Renal pelvis (tissue), 4 donors: ENCODE data around the gene CHST15. TPM values are rescaled to one million over a fixed set of nuclear protein-coding genes. Genes with fewer than 3 reads are reported as not detected.

Experiments used
- DNase-seq: peaks from one replicate; pipeline ENCODE4 v3.0.0-alpha.2; 2013
- polyA plus RNA-seq, 3 donors: library from polyadenylated mRNA; unstranded; fragments of 120-200 nt; gene quantifications; one replicate each; pipeline ENCODE4 v1.2.1, GENCODE V29; 2013; ENCODE audit not compliant: insufficient read length in 3 of 3

The CHST15 gene
- polyA plus RNA-seq, 3 donors, result 17.3 to 20.3 (median 20.3) TPM

- DNase-seq, result no peak
Measured at GRCh38 chr10:124067825-124068400, 25.5 kb downstream of the CHST15 start.

DNA sequence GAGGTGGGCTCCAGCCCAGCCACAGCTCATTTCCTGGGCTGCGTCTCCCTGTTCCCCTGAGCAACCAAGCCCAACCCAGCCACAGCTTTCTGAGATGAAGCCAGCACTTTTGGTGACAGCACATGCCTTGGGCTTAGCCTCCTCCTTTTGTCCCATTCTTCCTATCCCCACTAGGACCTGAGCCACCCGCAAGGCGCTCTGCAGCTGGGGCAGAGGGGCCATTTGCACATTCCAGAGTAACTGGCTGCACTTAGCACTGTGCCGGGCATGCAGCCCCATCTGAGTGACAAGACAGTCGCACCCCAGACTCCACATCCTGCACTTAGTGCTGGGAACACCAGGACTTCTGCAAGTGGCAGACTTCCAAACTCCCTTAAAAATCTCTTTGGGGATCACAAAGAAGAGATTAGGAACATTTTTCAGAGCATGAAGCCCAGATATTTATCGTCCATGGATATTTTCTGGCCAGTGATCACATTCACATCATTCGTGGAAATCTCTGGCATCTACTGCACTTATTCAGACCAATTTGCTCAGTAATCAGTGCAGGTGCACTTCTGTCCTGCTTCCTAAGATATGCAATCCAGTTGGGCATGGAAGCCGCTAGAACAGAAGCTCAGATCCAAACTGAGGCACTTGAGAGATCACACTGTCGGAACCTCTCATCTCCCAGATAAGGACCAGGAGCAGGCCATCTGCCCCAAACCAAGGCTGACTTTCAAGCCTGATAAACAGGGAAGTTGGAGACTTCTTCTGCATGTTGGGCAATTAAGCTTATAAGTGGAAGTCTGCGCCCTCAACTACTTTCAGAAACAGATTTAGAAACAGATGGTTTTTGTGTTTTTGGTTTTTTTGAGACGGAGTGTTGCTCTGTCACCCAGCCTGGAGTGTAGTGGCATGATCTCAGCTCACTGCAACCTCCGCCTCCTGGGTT is 26.4 kb downstream of the CHST15 start:
- DNase-seq, result no peak

- no peak for DNase-seq
Measured at GRCh38 chr10:124066126-124066700, 27.2 kb downstream of the CHST15 start.

DNA sequence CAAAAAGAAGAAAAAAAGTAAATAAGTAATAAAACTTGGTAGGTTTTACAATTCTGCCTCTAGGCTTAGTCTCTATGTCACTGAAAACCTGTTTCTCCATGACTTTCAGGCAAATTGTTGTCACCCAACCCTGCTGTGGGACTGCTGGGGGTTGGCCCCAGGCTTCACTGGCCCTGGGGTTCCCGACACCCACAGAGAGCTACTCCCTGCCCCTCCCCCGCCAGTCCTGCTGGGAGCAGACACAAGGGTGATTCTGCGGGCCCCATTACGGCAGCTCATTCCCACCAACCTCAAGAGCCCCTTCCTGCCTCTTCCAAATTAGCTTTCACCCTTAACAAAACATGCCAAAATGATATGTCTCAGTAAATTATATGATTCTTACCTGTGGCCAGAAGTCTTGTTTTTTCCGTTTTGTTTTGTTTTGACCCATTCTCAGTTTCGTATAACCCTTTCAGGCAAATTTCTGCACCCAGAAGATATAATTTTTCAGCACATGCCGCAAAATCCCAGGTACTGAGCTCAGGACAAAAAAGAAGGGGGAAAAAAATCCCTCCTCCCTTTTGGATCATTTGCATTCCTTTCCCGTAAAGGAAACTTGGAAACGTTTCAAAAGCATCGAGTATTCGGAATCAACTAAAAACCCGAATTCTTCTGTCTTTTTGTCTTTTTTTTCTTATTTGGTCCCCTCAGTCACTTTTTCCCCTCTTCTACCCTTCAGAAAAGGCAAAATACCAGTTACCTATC is 27.8 kb downstream of the CHST15 start:
- DNase-seq, result no peak

GRCh38 chr10:124064676-124065075 is 28.7 kb downstream of the CHST15 start:
- DNase-seq, result no peak

DNA sequence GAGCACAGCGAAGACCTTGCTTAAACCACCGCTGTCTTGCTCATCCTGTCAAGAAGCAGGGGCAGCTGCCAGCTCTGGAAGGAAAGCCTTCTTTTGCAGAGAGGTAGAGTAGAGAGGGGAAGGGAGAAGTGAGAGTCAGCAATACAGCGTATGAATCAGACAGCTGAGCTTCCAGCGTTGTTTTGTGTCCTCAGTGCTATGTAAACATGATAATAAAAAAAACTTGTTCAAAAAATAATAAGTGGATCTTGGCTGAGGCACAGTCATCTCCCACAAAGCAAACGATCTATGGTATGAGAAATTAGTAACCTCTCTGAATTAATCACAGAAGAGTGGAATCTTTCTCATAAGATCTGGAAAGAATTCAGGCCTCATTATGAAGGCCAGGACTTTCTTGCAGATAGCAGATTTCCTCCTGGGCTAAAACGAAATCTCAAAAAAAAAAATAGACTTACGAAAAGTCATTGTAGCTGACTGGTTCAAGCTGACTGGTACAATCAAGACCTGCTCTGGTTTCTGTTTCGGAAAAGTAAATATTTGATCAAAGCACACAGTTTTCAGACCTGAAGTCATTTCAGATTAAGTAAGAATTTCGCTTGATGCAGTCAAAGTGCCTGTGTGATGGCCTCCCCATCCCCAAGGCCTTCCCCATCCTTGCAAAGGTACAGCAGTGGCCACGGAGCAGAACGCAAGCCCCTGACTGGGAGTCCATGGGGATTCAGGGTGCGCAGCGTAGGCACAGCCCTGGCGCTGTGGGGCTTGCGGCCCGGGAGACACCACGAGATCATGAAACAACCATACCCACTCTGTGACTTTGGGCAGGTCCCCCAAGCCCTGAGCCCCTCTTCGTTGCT is 29.4 kb downstream of the CHST15 start:
- DNase-seq, result no peak

- no peak for DNase-seq
Measured at GRCh38 chr10:124062390-124062789, 31.0 kb downstream of the CHST15 start.

- no peak for DNase-seq
Measured at GRCh38 chr10:124061030-124061429, 32.4 kb downstream of the CHST15 start.

- no peak for DNase-seq
Measured at GRCh38 chr10:124060148-124060720, 33.2 kb downstream of the CHST15 start.

- DNase-seq, result no peak
Measured at GRCh38 chr10:124059551-124059950, 33.8 kb downstream of the CHST15 start.

- no peak for DNase-seq
Measured at GRCh38 chr10:124058346-124059003, 34.9 kb downstream of the CHST15 start.

GRCh38 chr10:124057601-124058000 is 35.8 kb downstream of the CHST15 start:
- no peak for DNase-seq

DNA sequence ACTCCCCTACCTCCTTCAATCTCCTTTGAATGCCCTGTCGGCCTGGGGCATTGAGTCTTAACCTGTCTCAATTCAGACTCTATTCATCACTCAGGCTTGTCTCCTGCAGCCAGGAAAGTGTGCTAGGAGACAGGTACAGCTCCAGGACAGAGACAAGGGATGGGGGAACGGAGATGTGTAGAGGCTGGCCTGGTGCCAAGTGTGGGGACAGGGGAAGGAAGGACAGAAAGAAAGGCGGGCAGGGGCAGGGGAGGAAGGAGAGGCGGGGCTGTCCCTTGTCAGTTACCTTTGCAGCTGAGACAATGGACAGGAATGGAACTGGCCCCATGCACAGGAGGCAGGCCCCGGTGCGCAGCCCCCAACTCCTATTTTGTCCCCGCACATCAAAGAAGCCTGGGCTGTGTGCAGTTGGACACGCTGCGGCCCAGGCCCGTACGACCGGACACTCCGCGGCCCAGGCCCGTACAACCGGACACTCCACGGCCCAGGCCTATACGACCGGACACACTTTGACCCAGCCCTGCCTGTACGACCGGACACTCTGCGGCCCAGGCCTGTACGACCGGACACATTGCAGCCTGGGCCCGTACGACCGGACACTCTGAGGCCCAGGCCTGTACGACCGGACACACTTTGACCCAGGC is 36.9 kb downstream of the CHST15 start:
- no peak for DNase-seq

DNA sequence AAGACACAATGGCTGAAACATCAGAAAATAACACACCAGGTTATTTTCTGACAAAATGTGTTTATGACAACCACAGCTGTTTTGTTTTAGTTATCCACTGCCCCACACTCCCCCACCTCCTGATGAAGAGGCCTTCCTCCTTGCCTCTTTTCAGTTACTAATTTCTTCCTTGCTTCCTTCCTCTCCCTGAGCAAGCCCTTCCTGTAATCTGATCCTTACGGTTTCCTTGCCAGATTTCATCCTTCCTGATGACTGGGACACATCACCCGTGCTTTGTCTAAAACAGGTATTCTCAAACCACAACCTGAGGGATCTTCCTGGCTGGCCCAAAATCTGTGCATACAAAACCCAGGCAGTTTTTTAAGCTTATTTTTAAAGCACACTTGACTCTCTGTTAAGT is 39.4 kb downstream of the CHST15 start:
- no peak for DNase-seq

GRCh38 chr10:124052561-124052960 is 40.8 kb downstream of the CHST15 start:
- DNase-seq, result no peak

DNA sequence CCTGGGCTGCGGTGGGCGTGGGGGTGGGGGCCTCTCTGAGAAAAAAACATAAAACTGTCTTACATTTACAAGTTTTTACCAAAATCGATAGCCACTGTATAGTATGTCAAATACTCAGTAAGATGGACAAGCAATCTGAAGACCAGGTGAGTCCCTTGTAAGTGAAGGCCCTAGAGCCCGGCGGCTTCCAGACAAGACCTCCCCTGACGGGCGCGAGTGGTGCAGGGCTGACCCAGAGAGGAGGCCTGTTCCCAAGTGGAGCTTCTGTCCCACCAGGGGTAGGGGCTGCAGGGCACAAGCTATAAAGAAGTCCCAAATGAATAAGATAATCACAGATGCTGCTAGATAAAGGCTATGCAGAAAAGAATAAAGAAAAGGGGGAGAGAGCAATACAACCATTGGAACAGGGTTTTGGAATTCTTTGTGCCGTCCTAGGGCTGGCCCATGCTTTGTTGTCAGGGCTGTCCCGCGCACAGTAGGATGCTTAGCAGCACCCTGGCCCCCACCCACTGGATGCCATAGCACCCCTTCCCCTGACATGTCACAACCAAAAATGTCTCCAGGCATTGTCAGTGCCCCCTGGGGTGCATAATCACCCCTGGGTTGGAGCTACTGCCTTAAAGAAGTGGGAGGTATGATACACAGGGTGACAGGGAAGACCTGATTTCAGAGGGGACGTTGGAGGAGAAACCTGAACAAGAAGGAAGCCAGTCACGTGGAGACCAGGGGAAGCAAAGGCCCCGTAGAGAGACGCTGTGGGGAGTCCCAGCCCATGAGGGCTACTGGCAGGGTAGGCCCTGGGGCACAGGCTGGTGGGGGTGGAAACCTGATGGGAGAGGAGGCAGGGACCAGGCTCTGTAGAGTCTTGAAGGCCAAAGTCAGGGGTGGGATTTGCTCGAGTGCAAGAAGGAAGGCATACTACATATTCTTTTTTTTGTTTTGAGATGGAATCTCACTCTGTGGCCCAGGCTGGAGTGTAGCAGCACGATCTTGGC is 43.1 kb downstream of the CHST15 start:
- DNase-seq, result no peak

- no peak for DNase-seq
Measured at GRCh38 chr10:124049484-124049883, 43.9 kb downstream of the CHST15 start.
